SK-N-SH treated with all-trans-retinoic acid at 6 μM for 48 hours (cell line): Measurements from ENCODE around the gene BPGM.
A peak's percentile ranks its signal among the peaks of the same experiment; 100 is the strongest.

Experiments
- ATAC-seq: fragments of 200-7000 bp; cut with Tn5 transposase; 3 replicates; pipeline ENCODE4 v1.9.1; 2020; ENCODE audit warnings: mild to moderate bottlenecking, moderate library complexity
- ARNTL ChIP-seq: fragments of 450-650 bp; formaldehyde crosslinking; IDR thresholded peaks from 2 replicates; pipeline ENCODE4 v1.5.0; 2020; ENCODE audit warnings: low read depth, mild to moderate bottlenecking, moderate library complexity, borderline replicate concordance
- BACH2 ChIP-seq: fragments of 250-450 bp; sonication (Bioruptor Pico); IDR thresholded peaks from 2 replicates; pipeline ENCODE4 v1.9.0; 2021; ENCODE audit warnings: mild to moderate bottlenecking, borderline replicate concordance
- CREB5 ChIP-seq: fragments of 250-450 bp; sonication (Bioruptor Pico); IDR thresholded peaks from 2 replicates; pipeline ENCODE4 v1.5.1; 2020; ENCODE audit warnings: low read depth, mild to moderate bottlenecking, moderate library complexity
- CSDC2 ChIP-seq: fragments of 250-450 bp; sonication (Bioruptor Pico); IDR thresholded peaks from 2 replicates; pipeline ENCODE4 v1.5.0; 2020; ENCODE audit warnings: mild to moderate bottlenecking, moderate library complexity
- ESRRG ChIP-seq: fragments of 250-450 bp; sonication (Bioruptor Pico); IDR thresholded peaks from 2 replicates; pipeline ENCODE4 v1.6.1; 2021; ENCODE audit warnings: mild to moderate bottlenecking
- GLIS3 ChIP-seq: fragments of 250-450 bp; sonication (Bioruptor Pico); IDR thresholded peaks from 2 replicates; pipeline ENCODE4 v1.5.0; 2020; ENCODE audit warnings: mild to moderate bottlenecking, moderate library complexity
- ISL1 ChIP-seq: fragments of 250-450 bp; sonication (Bioruptor Pico); IDR thresholded peaks from 2 replicates; pipeline ENCODE4 v2.1.2; 2022; ENCODE audit warnings: mild to moderate bottlenecking, moderate library complexity
- OSR1 ChIP-seq: fragments of 250-450 bp; sonication (Bioruptor Pico); IDR thresholded peaks from 2 replicates; pipeline ENCODE4 v1.8.0; 2022; ENCODE audit warnings: moderate library complexity, mild to moderate bottlenecking, inconsistent platforms
- POU6F1 ChIP-seq: fragments of 250-450 bp; sonication (Bioruptor Pico); IDR thresholded peaks from 2 replicates; pipeline ENCODE4 v1.8.0; 2021; ENCODE audit warnings: low read depth, mild to moderate bottlenecking, moderate library complexity, borderline replicate concordance
- PPARA ChIP-seq: fragments of 250-450 bp; sonication (Bioruptor Pico); IDR thresholded peaks from 2 replicates; pipeline ENCODE4 v1.5.0; 2020; ENCODE audit warnings: mild to moderate bottlenecking, borderline replicate concordance
- RARB ChIP-seq: fragments of 250-450 bp; sonication (Bioruptor Pico); IDR thresholded peaks from 2 replicates; pipeline ENCODE4 v1.8.0; 2021; ENCODE audit warnings: mild to moderate bottlenecking, moderate library complexity
- SNAI2 ChIP-seq: fragments of 250-450 bp; sonication (Bioruptor Pico); IDR thresholded peaks from 2 replicates; pipeline ENCODE4 v1.5.0; 2020; ENCODE audit warnings: mild to moderate bottlenecking, moderate library complexity
- TCF4 ChIP-seq: fragments of 250-450 bp; sonication (Bioruptor Pico); IDR thresholded peaks from 2 replicates; pipeline ENCODE4 v1.8.0; 2021; ENCODE audit warnings: mild to moderate bottlenecking, moderate library complexity, borderline replicate concordance
- TOX ChIP-seq: fragments of 250-450 bp; sonication (Bioruptor Pico); IDR thresholded peaks from 2 replicates; pipeline ENCODE4 v1.8.0; 2021; ENCODE audit warnings: mild to moderate bottlenecking, moderate library complexity, borderline replicate concordance
- ZC3H10 ChIP-seq: fragments of 250-450 bp; sonication (Bioruptor Pico); IDR thresholded peaks from 2 replicates; pipeline ENCODE4 v1.5.1; 2021; ENCODE audit warnings: mild to moderate bottlenecking, moderate library complexity
- ZFP3 ChIP-seq: fragments of 250-450 bp; sonication (Bioruptor Pico); IDR thresholded peaks from 2 replicates; pipeline ENCODE4 v1.5.0; 2020; ENCODE audit warnings: mild to moderate bottlenecking, moderate library complexity
- ZFP30 ChIP-seq: fragments of 450-650 bp; formaldehyde crosslinking; IDR thresholded peaks from 2 replicates; pipeline ENCODE4 v1.5.0; 2022; ENCODE audit warnings: mild to moderate bottlenecking, moderate library complexity
- ZNF565 ChIP-seq: fragments of 450-650 bp; formaldehyde crosslinking; conservative IDR thresholded peaks from 2 replicates; pipeline ENCODE4 v1.5.0; 2020; ENCODE audit warnings: low read depth, mild to moderate bottlenecking, moderate library complexity
- ZNF70 ChIP-seq: fragments of 450-650 bp; formaldehyde crosslinking; IDR thresholded peaks from 2 replicates; pipeline ENCODE4 v1.5.0; 2020; ENCODE audit warnings: mild to moderate bottlenecking, moderate library complexity
- ZNF8 ChIP-seq: fragments of 450-650 bp; formaldehyde crosslinking; IDR thresholded peaks from 2 replicates; pipeline ENCODE4 v1.5.0; 2020; ENCODE audit warnings: mild to moderate bottlenecking, moderate library complexity
- TF ChIP-seq, protein P1 (sequence below): fragments of 250-450 bp; sonication (Bioruptor Pico); IDR thresholded peaks from 2 replicates; pipeline ENCODE4 v1.5.1; 2021; ENCODE audit warnings: mild to moderate bottlenecking, moderate library complexity
- TF ChIP-seq, protein P2 (sequence below): fragments of 250-450 bp; sonication (Bioruptor Pico); IDR thresholded peaks from 2 replicates; pipeline ENCODE4 v1.5.0; 2020; ENCODE audit warnings: mild to moderate bottlenecking, moderate library complexity

BPGM gene

GRCh38 chr7:134721171-134721570, 74.5 kb downstream of the BPGM start:
- TF ChIP-seq ISL1 (peak; percentile 31; the same call in 1 of the 2 replicates), ZC3H10 (CRISPR knock-in tag) (no peak), TCF4 (no peak), TOX (no peak)
- peak; percentile 36 for ATAC-seq

- ATAC-seq, result no peak
- no peak for TF ChIP-seq ESRRG
- no peak for TF ChIP-seq RARB
- TF ChIP-seq, protein P1, sequence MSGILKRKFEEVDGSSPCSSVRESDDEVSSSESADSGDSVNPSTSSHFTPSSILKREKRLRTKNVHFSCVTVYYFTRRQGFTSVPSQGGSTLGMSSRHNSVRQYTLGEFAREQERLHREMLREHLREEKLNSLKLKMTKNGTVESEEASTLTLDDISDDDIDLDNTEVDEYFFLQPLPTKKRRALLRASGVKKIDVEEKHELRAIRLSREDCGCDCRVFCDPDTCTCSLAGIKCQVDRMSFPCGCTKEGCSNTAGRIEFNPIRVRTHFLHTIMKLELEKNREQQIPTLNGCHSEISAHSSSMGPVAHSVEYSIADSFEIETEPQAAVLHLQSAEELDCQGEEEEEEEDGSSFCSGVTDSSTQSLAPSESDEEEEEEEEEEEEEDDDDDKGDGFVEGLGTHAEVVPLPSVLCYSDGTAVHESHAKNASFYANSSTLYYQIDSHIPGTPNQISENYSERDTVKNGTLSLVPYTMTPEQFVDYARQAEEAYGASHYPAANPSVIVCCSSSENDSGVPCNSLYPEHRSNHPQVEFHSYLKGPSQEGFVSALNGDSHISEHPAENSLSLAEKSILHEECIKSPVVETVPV, result no peak
- TF ChIP-seq ZFP3 (CRISPR knock-in tag), result no peak
- TF ChIP-seq TCF4, result no peak
- TF ChIP-seq POU6F1 (CRISPR knock-in tag), result no peak
- TF ChIP-seq OSR1, result no peak
- TF ChIP-seq GLIS3 (CRISPR knock-in tag), result no peak
- TF ChIP-seq CSDC2, result no peak
These were observed 76.2 kb downstream of the BPGM start for GRCh38 chr7:134722786-134723322.

DNA sequence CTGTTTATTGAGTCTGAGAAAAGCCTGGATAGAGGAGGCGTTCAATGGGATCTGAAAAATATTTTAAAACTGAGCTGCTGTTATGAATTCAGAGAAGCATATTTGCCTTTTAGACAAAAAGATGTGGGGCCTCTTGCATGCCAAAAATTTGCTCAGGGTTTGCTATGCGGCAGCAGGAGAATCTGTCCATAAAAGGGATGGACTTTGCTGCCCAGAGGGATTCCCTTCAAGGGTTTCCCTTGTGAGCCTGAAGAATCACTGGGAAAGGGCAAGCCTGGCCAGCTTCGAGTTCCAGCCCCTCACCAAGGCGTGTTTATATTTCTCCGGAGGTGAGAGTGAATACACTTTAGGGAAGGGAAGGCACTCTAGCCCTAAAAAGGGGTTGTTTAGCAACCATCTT, 77.2 kb downstream of the BPGM start:
- no peak for ATAC-seq
- no peak for TF ChIP-seq CSDC2
- TF ChIP-seq PPARA (CRISPR knock-in tag), result no peak
- TF ChIP-seq GLIS3 (CRISPR knock-in tag), result no peak
- TF ChIP-seq BACH2 (CRISPR knock-in tag), result no peak
- TF ChIP-seq, protein P1, result no peak
- no peak for TF ChIP-seq ZNF8 (CRISPR knock-in tag)
- no peak for TF ChIP-seq TCF4
- no peak for TF ChIP-seq OSR1
- no peak for TF ChIP-seq TOX
- TF ChIP-seq, all 23 proteins: peak for 0

DNA sequence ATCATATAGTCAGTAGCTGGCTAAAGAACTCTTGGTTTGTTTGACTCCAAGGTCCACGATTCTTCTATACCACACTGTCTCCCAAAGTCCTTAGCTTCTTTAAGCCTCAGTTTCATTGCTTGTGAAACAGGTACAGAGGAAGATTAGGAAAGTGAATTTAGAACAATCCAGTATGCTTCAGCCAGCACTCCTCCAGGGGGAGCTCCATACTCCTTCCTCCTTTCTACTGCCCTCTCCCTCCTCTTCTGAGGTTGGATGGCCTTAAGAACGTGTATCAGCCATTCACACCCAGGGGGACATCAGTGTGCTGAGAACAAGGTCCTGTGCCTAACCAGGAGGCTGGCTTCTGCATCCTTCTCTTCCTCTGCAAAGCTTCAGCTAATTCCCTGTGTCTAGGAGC, 78.0 kb downstream of the BPGM start:
- ATAC-seq, result peak; percentile 74
- TF ChIP-seq ESRRG (no peak), ZFP30 (CRISPR knock-in tag) (no peak), TCF4 (no peak), ISL1 (no peak), PPARA (CRISPR knock-in tag) (no peak), TOX (no peak), ZNF8 (CRISPR knock-in tag) (no peak), RARB (no peak), ZNF70 (CRISPR knock-in tag) (no peak), SNAI2 (CRISPR knock-in tag) (no peak), CREB5 (no peak), POU6F1 (CRISPR knock-in tag) (no peak), ZC3H10 (CRISPR knock-in tag) (no peak), ZNF565 (CRISPR knock-in tag) (no peak), ARNTL (CRISPR knock-in tag) (no peak), CSDC2 (no peak), OSR1 (no peak)
- TF ChIP-seq, protein P2, sequence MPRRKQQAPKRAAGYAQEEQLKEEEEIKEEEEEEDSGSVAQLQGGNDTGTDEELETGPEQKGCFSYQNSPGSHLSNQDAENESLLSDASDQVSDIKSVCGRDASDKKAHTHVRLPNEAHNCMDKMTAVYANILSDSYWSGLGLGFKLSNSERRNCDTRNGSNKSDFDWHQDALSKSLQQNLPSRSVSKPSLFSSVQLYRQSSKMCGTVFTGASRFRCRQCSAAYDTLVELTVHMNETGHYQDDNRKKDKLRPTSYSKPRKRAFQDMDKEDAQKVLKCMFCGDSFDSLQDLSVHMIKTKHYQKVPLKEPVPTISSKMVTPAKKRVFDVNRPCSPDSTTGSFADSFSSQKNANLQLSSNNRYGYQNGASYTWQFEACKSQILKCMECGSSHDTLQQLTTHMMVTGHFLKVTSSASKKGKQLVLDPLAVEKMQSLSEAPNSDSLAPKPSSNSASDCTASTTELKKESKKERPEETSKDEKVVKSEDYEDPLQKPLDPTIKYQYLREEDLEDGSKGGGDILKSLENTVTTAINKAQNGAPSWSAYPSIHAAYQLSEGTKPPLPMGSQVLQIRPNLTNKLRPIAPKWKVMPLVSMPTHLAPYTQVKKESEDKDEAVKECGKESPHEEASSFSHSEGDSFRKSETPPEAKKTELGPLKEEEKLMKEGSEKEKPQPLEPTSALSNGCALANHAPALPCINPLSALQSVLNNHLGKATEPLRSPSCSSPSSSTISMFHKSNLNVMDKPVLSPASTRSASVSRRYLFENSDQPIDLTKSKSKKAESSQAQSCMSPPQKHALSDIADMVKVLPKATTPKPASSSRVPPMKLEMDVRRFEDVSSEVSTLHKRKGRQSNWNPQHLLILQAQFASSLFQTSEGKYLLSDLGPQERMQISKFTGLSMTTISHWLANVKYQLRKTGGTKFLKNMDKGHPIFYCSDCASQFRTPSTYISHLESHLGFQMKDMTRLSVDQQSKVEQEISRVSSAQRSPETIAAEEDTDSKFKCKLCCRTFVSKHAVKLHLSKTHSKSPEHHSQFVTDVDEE (CRISPR knock-in tag), result no peak
